ENCODE data around the gene KDM1B. TPM values are rescaled to one million over a fixed set of nuclear protein-coding genes. Genes with fewer than 3 reads are reported as not detected.

The KDM1B gene
- total and polyA plus RNA-seq, 2 donors (not counting 3 experiments of a cell fraction or from before 2014, with no cell fraction given), result 3.0 to 10.8 TPM

DNA sequence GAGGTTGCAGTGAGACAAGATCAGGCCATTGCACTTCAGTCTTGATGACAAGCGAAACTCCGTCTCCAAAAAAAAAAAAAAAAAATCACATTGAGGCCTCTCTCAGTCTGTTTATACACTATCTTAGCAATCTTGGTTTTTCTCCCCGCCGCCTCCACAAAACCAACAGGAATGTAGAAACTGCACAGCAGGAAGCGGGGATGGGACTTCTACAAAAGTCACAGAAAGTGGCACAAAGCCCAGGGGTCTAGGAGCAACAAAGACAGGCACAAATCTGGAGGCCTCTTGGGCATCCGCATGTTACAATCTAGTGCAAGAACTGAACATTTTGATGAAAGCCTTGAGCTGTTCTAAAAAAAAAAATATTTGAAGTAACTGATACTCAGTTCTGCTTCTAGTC lies 48.6 kb downstream of the KDM1B start:
- dilution Hi-C loops (cut with MboI; ENCODE audit: extremely low pct_ligation_motif_present, low sequenced_read_pairs) (no loop called here), intact Hi-C loops (cut with micrococcal nuclease) (no loop called here)
- no peaks in the 10 kb centered on the region for H3K36me3 ChIP-seq (ENCODE audit: control insufficient read depth in 2 of 2, extremely low read depth in 1 of 2, insufficient read depth in 2 of 2, low read length in 2 of 2)
- TF ChIP-seq, protein P1, sequence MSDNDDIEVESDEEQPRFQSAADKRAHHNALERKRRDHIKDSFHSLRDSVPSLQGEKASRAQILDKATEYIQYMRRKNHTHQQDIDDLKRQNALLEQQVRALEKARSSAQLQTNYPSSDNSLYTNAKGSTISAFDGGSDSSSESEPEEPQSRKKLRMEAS (IDR thresholded peaks at IDR 0.05; ENCODE audit: insufficient read depth, insufficient read length), result no peak
- TF ChIP-seq JUN (IDR thresholded peaks at IDR 0.05; ENCODE audit: borderline replicate concordance, insufficient read depth, insufficient read length, low read depth) (no peak), MYC (IDR thresholded peaks at IDR 0.05; ENCODE audit: low read depth, low read length) (no peak), FOS (IDR thresholded peaks at IDR 0.05; ENCODE audit: borderline replicate concordance, insufficient read depth, low read length) (no peak), EZH2 (IDR thresholded peaks at IDR 0.05; ENCODE audit: borderline replicate concordance, low read depth, low read length, severe bottlenecking) (no peak), GATA2 (IDR thresholded peaks at IDR 0.05; ENCODE audit: insufficient read depth, insufficient read length, low read depth, low read length) (no peak), POLR2A (IDR thresholded peaks at IDR 0.05; ENCODE audit: low read depth, low read length) (no peak), POLR2AphosphoS5 (IDR thresholded peaks at IDR 0.05; ENCODE audit: insufficient read depth, low read depth, low read length) (no peak)
- TF ChIP-seq, protein P2, sequence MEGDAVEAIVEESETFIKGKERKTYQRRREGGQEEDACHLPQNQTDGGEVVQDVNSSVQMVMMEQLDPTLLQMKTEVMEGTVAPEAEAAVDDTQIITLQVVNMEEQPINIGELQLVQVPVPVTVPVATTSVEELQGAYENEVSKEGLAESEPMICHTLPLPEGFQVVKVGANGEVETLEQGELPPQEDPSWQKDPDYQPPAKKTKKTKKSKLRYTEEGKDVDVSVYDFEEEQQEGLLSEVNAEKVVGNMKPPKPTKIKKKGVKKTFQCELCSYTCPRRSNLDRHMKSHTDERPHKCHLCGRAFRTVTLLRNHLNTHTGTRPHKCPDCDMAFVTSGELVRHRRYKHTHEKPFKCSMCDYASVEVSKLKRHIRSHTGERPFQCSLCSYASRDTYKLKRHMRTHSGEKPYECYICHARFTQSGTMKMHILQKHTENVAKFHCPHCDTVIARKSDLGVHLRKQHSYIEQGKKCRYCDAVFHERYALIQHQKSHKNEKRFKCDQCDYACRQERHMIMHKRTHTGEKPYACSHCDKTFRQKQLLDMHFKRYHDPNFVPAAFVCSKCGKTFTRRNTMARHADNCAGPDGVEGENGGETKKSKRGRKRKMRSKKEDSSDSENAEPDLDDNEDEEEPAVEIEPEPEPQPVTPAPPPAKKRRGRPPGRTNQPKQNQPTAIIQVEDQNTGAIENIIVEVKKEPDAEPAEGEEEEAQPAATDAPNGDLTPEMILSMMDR (IDR thresholded peaks at IDR 0.05; ENCODE audit: extremely low read depth in 1 of 2, insufficient read depth in 1 of 2, low read depth in 1 of 2, low read length in 2 of 2), result no peak
- FAIRE-seq, result no peak
- H3K9ac ChIP-seq (replicated peaks; ENCODE audit: extremely low read depth, insufficient read depth, low read length), result no peak overlapping the region
- DNase-seq (ENCODE audit: low read depth, low spot score), result no peak
- no peak overlapping the region for H3K4me3 ChIP-seq (replicated peaks in 1 of 3; ENCODE audit: insufficient read depth in 1 of 3, low read depth in 1 of 3, low read length in 3 of 3)
- no peaks in the 10 kb centered on the region for H3K79me2 ChIP-seq (ENCODE audit: control insufficient read depth, insufficient read depth, low read length)
- no peaks in the 10 kb centered on the region for H3K4me1 ChIP-seq (ENCODE audit: control insufficient read depth, extremely low read depth, insufficient read depth, low read length)
- ChIA-PET CTCF (no interaction called here), POLR2A (no interaction called here)
- H4K20me1 ChIP-seq (replicated peaks; ENCODE audit: control insufficient read depth, extremely low read depth, insufficient read depth, low read length), result no peaks in the 10 kb centered on the region
- no peak overlapping the region for H2AFZ ChIP-seq (ENCODE audit: low read depth, low read length)
- no TSS peak for BruUV-seq (replicated peaks)
- H3K9me1 ChIP-seq (replicated peaks; ENCODE audit: control insufficient read depth, extremely low read depth, insufficient read depth, low read length), result no peaks in the 10 kb centered on the region
- H3K9me3 ChIP-seq (replicated peaks; ENCODE audit: control insufficient read depth, insufficient read depth, low read length), result no peaks in the 10 kb centered on the region
- H3K27me3 ChIP-seq (ENCODE audit: control insufficient read depth in 2 of 2, insufficient read depth in 2 of 2, low read length in 2 of 2), result no peaks in the 10 kb centered on the region
- no peak overlapping the region for H3K27ac ChIP-seq (ENCODE audit: insufficient read depth, low read depth, low read length)
- no peak overlapping the region for H3K4me2 ChIP-seq (ENCODE audit: insufficient read depth, low read length)
